NCI-H1048 (cell line): Measurements from ENCODE around the gene ZNF652.
"Not testable (repeated sequence)": the region's sequence is repeated elsewhere in the genome, so short reads cannot be mapped to it uniquely, and the experiment has no call there.

Source experiments
- DNase-seq: peaks from one replicate; lab custom pipeline; 2025; lab: John Stamatoyannopoulos, UW

ZNF652 gene

GRCh38 chr17:49386373-49386772, 24.3 kb upstream of the ZNF652 start:
- no peak for DNase-seq

GRCh38 chr17:49384951-49385350, 22.9 kb upstream of the ZNF652 start:
- no peak for DNase-seq

- no peak for DNase-seq
Observed at GRCh38 chr17:49383060-49383459, 21.0 kb upstream of the ZNF652 start.

- DNase-seq: no peak
Observed at GRCh38 chr17:49382556-49382955, 20.5 kb upstream of the ZNF652 start.

GRCh38 chr17:49381793-49382192, 19.7 kb upstream of the ZNF652 start:
- DNase-seq: no peak

- DNase-seq: no peak
Observed at GRCh38 chr17:49381033-49381432, 19.0 kb upstream of the ZNF652 start.

- DNase-seq: no peak
Observed at GRCh38 chr17:49379926-49380325, 17.9 kb upstream of the ZNF652 start.

- no peak for DNase-seq
Observed at GRCh38 chr17:49378311-49378710, 16.3 kb upstream of the ZNF652 start.

GRCh38 chr17:49375544-49375943, 13.5 kb upstream of the ZNF652 start:
- DNase-seq: no peak

GRCh38 chr17:49373115-49373514, 11.1 kb upstream of the ZNF652 start:
- DNase-seq: no peak

GRCh38 chr17:49372425-49372824, 10.4 kb upstream of the ZNF652 start:
- no peak for DNase-seq

GRCh38 chr17:49370971-49371834, 9.2 kb upstream of the ZNF652 start:
- DNase-seq: no peak

GRCh38 chr17:49369760-49370159, 7.7 kb upstream of the ZNF652 start:
- DNase-seq: no peak

- no peak for DNase-seq
Observed at GRCh38 chr17:49369089-49369488, 7.0 kb upstream of the ZNF652 start.

- DNase-seq: no peak
Observed at GRCh38 chr17:49365667-49366066, 3.6 kb upstream of the ZNF652 start.

- DNase-seq: not testable (repeated sequence)
Observed at GRCh38 chr17:49365126-49365525, 3.1 kb upstream of the ZNF652 start.

- no peak for DNase-seq
Observed at GRCh38 chr17:49364119-49364518, 2.1 kb upstream of the ZNF652 start.

- no peak for DNase-seq
Observed at GRCh38 chr17:49363251-49363650, 1.2 kb upstream of the ZNF652 start.

GRCh38 chr17:49362723-49363117, 670 bp upstream of the ZNF652 start:
- DNase-seq: no peak

GRCh38 chr17:49361129-49361901, 735 bp downstream of the ZNF652 start:
- DNase-seq: no peak

GRCh38 chr17:49360796-49361128, 1.3 kb downstream of the ZNF652 start:
- DNase-seq: no peak

- DNase-seq: no peak
Observed at GRCh38 chr17:49359990-49360795, 1.9 kb downstream of the ZNF652 start.
